TTC549 (cell line): ENCODE measurements around the gene UPK1A.
"Not testable (repeated sequence)": the region's sequence is repeated elsewhere in the genome, so short reads cannot be mapped to it uniquely, and the experiment has no call there.

Experiments used
- FAIRE-seq: peaks from 2 replicates; lab custom pipeline; 2012; peaks lifted over from hg19 to GRCh38; lab: Jason Lieb, UNC

The UPK1A gene

GRCh38 chr19:35718345-35719041, 52.2 kb downstream of the UPK1A start:
- no peak for FAIRE-seq

- FAIRE-seq = no peak
Measured at GRCh38 chr19:35719402-35720162, 53.3 kb downstream of the UPK1A start.

DNA sequence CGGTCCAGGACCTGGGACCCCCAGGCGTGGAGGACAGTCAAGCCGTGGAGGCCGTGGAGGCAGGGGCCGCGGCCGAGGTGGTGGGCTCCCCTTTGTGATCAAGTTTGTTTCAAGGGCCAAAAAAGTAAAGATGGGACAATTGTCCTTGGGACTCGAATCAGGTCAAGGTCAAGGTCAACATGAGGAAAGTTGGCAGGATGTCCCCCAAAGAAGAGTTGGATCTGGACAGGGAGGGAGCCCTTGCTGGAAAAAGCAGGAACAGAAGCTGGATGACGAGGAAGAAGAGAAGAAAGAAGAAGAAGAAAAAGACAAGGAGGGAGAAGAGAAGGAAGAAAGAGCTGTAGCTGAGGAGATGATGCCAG, 53.8 kb downstream of the UPK1A start:
- no peak for FAIRE-seq

DNA sequence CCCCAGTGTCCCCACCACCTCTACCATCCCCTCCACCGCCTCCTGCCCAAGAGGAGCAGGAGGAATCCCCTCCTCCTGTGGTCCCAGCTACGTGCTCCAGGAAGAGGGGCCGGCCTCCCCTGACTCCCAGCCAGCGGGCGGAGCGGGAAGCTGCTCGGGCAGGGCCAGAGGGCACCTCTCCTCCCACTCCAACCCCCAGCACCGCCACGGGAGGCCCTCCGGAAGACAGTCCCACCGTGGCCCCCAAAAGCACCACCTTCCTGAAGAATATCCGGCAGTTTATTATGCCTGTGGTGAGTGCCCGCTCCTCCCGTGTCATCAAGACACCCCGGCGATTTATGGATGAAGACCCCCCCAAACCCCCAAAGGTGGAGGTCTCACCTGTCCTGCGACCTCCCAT, 54.3 kb downstream of the UPK1A start:
- FAIRE-seq = no peak

DNA sequence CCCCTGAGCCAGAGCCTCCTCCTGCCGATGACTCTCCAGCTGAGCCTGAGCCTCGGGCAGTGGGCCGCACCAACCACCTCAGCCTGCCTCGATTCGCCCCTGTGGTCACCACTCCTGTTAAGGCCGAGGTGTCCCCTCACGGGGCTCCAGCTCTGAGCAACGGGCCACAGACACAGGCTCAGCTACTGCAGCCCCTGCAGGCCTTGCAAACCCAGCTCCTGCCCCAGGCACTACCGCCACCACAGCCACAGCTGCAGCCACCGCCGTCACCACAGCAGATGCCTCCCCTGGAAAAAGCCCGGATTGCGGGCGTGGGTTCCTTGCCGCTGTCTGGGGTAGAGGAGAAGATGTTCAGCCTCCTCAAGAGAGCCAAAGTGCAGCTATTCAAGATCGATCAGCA, 55.1 kb downstream of the UPK1A start:
- FAIRE-seq = no peak

DNA sequence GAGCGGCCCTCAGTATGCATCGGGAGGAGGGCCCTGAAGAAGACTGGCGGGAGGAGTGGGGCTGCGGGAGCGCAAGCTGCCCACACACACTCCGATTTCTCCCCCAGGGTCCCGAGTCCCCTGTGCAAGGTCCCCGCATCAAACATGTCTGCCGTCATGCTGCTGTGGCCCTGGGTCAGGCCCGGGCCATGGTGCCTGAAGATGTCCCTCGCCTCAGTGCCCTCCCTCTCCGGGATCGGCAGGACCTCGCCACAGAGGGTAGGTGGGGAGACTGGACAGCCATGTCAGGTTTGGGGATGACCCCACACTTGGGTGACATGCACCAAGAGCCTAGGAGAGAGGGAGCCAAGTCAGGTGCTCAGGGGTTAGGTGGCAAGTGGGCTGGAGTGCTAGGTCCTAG, 56.1 kb downstream of the UPK1A start:
- no peak for FAIRE-seq

- FAIRE-seq = no peak
Measured at GRCh38 chr19:35722897-35723296, 56.6 kb downstream of the UPK1A start.

DNA sequence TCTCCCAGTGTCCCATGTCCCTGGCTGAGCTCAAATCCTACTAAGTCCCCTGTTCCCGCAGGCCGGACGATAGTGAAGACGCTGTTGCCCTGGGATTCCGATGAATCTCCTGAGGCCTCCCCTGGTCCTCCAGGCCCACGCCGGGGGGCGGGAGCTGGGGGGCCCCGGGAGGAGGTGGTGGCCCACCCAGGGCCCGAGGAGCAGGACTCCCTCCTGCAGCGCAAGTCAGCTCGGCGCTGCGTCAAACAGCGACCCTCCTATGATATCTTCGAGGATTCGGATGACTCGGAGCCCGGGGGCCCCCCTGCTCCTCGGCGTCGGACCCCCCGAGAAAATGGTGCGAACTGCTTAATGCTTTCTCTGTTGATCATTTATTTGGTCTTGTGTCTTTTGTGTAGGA, 57.4 kb downstream of the UPK1A start:
- FAIRE-seq = no peak

DNA sequence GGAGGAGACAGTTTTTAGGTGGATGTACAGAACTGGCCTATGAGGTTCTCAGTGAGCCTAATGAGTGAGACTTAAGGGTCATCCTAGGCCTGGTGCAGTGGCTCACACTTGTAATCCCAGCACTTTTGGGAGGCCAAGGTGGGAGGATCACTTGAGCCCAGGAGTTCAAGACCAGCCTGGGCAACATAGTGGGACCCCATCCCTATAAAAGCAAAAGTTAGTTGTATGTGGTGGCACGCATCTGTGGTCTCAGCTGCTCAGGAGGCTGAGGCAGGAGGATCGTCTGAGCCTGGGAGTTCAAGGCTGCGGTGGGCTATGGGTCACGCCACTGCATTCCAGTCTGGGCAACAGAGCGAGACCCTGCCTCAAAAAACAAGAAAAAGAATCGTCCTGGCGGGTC, 57.8 kb downstream of the UPK1A start:
- FAIRE-seq = not testable (repeated sequence)

DNA sequence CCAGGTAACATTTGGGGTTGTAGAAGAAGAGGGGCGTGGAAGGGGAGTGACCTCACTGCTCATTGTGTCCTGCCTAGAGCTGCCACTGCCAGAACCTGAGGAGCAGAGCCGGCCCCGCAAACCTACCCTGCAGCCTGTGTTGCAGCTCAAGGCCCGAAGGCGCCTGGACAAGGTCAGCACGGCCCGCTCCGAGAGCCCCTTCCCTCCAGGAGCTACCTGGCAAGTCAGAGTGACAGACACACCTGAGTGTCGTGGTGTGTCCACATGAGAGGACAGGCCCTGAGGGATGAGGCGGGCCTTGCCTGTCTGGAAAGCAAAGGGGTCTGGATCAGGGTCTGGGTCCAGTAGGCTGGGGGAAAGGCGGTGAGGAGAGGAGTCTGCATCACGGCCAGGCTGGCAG, 58.2 kb downstream of the UPK1A start:
- FAIRE-seq = no peak

DNA sequence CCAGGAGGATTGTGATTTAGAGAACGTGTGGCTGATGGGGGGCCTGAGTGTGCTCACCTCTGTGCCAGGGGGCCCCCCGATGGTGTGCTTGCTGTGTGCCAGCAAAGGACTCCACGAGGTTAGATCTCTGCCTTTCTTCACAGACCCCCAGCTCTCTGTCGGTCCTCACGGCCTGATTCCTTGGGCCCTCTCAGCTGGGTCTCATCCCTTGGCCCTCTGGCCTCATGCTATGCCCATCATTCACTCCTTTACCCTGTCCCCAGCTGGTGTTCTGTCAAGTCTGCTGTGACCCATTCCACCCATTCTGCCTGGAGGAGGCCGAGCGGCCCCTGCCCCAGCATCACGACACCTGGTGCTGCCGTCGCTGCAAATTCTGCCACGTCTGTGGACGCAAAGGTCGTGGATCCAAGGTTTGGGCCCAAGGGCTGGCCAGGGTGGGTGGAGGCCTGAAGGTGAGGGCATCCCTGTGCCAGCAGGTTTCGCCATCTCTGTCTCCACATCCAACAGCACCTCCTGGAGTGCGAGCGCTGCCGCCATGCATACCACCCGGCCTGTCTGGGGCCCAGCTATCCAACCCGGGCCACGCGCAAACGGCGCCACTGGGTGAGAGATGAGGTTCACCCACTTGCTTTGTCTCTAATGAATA, 59.0 kb downstream of the UPK1A start:
- FAIRE-seq = no peak

GRCh38 chr19:35727053-35727955, 61.0 kb downstream of the UPK1A start:
- FAIRE-seq = no peak
